Measurements from ENCODE around the gene CCDC188.
A peak's percentile ranks its signal among the peaks of the same experiment; 100 is the strongest.
"Not testable (repeated sequence)": the region's sequence is repeated elsewhere in the genome, so short reads cannot be mapped to it uniquely, and the experiment has no call there.

The CCDC188 gene

GRCh38 chr22:20169253-20169822 is 18.5 kb upstream of the CCDC188 start:
- DNase-seq, result no peak

- no peak for DNase-seq
Measured at GRCh38 chr22:20167643-20168322, 16.9 kb upstream of the CCDC188 start.

DNA sequence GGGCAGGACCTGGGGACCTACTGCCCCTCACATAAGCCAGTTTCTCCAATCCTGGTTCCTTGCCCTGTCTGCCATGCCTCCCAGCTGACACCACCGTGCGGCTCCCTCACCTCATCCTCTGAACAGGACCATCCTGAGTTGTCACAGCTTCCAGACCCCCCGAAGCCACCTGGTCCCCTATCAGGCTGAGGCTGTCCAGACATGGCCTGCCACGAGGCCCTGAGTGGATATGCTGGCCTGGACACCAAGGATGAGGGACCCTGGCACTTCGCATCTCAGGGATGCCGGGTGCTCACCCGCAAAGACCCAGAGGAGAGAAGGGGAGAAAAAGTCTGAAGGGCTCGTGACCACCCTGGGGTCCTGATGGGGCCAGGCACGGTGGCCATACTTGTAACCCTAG is 15.8 kb upstream of the CCDC188 start:
- no peak for DNase-seq

DNA sequence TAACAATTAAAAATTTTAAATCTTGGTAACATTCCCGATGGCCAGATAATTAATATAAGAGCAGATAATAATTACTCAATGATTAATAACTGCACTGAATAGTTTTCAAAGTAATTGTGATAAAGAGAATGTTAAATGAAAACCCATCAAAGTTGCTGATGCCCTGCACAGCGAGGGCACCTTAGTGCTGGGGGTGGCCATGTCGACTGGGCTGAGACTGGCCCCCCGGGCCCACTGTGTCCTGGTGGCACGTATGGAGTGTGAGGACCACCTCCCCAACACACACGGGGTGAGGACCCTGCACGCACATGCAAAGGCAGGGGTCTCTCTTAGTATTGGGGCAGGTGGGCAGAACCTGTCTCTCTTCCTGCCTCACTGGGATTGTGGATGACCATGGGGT is 15.1 kb upstream of the CCDC188 start:
- DNase-seq, result no peak

DNA sequence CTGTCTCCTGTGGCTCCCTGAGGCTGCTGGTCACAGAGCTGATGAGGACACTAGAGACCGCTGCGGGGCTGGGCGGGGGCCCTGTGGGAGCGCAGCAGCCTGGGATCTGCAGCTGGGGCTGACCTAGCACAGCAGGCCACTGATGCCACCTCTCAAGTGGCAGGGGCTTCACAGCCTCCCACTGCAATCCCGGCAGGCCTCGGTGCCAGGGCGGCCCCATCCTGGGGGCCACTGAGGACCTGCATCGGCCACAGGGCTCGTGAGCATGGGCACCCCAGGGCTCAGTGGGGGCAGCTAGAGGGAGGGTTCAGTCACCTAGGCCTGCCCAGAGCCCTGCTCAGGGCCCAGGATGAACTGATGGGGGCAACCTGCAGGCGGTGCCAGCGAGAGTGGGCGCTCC is 14.6 kb upstream of the CCDC188 start:
- DNase-seq, result no peak

- no peak for DNase-seq
Measured at GRCh38 chr22:20164863-20165262, 14.0 kb upstream of the CCDC188 start.

DNA sequence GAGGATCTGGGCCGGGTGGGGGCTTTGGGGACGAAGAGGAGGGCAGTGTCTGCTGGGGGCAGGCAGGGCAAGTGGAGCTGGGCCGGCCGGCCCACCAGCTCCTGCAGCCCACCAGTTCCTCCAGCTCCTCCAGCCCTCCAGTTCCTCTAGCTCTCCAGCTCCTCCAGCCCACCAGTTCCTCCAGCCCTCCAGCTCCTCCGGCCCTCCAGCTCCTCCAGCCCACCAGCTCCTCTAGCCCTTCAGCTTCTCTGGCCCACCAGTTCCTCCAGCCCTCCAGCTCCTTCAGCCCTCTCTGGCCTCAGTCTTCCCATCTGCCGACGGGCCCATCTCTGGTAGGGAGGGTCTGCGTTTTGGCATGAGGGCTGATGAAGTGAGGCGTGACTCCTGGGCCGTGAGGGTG is 9.2 kb upstream of the CCDC188 start:
- DNase-seq, result no peak

- not testable (repeated sequence) for DNase-seq
Measured at GRCh38 chr22:20159531-20159930, 8.7 kb upstream of the CCDC188 start.

GRCh38 chr22:20159076-20159475 is 8.2 kb upstream of the CCDC188 start:
- no peak for DNase-seq

DNA sequence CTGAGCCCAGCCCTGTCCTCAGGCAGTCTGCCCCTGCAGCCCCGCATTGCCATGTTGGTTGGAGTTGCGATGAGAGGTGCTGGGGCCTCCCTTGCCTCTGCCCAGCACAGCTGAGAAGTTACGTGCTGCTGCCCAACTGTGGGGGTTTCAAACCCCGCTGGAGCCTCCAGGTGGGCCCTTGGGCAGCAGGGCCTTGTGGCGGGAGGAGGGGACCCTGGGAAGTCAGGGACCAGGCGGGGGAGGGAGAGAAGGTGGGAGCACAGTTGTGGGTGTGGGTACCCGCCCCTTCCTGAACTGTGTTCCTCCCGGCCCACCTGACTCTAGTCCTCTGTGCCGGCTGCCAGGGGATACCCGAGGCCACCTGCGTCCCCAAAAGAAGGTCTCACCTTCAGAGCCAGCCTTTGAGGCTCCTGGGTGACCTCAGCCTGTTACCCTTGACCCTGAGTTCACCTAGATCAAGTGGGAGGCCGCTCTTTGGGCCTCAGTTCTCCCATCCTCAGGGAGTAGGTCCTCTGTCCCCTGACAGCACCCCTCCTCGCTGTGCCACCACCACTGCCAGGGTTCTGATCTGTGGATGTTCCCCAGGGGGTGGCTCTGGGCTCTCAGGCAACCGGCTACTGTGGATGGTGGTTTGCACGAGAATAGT is 7.7 kb upstream of the CCDC188 start:
- DNase-seq, result no peak

GRCh38 chr22:20157430-20158183 is 6.8 kb upstream of the CCDC188 start:
- no peak for DNase-seq

DNA sequence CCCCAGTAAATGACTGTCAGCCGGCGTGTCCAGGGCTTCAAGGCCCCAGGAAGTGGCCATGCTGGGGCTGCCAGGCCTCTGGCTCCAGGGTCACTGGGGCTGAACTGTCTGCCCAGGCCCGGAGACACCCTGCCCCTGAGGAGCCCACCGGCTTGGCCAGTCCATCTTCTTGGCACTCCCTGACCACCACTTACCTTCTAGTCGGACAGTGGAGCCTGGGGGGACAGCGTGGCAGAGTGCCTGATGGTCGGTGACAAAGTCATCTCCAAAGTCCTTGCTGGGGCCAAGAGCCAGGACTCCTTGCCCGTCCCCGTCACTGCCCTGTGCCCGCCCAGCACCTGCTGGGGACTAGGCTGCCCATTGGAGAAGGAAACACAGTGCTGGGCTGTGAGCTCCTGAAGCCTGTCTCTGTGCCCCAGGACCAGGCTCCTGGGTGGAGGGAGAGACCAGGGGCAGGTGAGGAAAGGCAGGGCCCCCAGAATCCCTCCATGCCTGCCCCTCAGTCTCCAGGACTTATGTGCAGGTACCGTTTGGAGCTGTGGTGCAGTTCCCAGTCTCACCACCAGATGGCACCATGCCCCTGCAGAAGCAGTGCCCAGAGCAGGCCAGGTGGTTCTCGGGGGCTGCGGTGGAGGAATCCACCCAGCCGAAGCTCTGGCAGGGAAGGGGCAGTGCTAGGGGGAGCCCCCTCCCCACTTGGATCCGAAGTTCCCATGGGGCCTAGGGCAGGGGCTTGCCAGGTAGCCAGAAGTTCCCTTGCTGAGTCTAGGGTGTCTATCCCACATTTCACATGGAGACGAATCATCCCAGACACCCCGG is 6.0 kb upstream of the CCDC188 start:
- DNase-seq, result peak; percentile 85 to 89

- DNase-seq, result no peak
Measured at GRCh38 chr22:20156042-20156389, 5.2 kb upstream of the CCDC188 start.

GRCh38 chr22:20155330-20156041 is 4.6 kb upstream of the CCDC188 start:
- DNase-seq, result peak in 1 of 2 donors; percentile 20

GRCh38 chr22:20154602-20155187 is 3.8 kb upstream of the CCDC188 start:
- no peak for DNase-seq

DNA sequence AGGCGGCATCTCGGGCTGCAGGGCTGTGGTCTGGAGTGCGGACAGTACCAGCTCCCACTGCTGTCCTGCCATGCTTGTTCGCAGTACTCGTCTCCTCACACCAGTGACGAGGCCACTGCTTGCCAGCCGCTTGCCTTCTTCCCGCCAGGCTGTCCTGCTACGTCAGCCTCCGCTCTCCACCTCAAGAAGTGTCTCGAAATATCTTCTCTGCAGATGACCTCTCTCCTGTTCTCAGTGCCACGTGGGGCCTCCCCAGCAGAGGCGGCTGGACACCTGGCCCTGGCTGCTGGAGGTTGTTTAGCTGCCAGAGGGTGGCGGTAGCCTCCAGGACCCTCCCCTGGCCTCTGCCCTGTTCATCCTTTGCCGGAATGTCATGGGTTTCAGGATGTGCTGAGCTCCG is 3.1 kb upstream of the CCDC188 start:
- no peak for DNase-seq

DNA sequence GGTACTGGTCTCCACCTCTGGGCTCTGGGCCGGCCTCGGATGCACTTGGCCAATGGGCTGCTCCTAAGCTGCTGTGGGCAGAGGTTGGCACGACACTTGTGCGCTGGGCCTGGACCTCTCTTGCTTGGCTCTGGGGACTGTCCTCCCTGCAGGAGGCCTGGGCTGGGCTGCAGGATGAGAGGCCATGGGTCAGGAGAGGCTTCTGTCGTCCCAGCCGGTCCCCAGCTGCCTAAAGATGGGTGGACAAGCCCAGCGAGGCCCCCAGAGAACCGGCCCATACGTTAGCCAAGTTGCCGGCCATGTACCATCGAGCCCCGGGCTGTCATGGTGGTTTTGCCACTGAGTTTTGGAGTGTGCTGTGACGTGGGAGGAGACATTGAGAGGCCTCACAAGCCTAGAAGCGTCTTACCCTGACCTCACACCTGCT is 1.6 kb upstream of the CCDC188 start:
- DNase-seq, result no peak

GRCh38 chr22:20151276-20151588 is 377 bp upstream of the CCDC188 start:
- no peak for DNase-seq

DNA sequence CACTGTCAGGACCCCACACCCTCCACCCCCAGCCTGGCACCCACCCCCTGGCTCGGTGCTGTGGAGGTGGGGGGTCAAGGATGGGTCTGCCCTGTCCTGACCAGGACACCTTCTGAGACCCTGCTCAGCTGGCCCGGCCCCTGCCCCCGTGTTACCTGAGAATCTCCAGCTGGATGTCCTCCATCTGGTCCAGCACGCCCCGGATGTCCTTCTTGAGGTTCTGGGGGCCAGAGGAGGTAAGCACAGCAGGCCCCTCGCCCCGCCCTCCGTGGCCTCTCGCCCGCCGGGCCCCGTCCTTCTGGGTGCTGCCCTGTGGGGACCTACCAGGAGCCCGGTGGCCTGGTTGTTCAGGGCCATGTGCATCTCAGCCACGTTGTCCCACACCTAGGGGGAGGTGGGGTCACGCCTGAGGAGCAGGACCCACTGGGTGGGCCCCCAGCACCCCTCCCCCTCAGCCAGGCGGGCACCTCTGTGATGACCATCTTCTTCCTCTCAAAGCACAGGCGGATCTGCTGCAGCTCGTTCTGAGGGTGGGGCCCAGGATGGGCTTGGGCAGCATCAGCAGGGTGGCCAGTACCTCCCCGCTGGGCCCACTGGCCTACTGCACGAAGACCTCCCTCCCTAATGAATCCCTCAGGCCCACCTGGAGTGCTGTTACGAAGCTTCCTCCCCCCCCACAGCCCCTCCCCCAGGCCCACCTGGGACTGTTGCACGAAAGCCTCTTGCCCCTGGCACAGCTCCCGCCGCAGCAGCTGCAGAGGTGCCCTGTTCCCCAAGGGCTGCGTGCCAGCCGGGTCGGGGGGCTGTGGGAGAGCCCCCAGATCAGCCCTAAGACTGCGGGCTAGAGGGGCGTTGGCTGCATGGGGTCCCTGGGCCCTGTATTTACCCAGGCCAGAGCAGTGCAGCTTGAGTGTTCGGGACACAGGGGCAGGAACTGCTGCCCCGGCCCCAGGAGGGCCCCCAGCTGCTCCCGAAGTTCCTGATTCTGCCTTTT is 1.3 kb downstream of the CCDC188 start:
- no peak for DNase-seq

GRCh38 chr22:20148414-20148813 is 2.4 kb downstream of the CCDC188 start:
- no peak for DNase-seq

Data from CD4-positive, alpha-beta T cell treated with Interferon alpha-2 for 1 hour (primary cell).